ENCODE measurements around the gene MAP7D3.

MAP7D3 gene

GRCh38 chrX:136205882-136206380, 45.3 kb downstream of the MAP7D3 start:
- Mint-ChIP-seq H3K4me3 (no peak overlapping the region), H3K36me3 (ENCODE audit: low read depth) (peaks cover 2% of the 10 kb centered on the region), H3K9me3 (no peaks in the 10 kb centered on the region), H3K4me1 (ENCODE audit: low read depth) (peaks cover 27% of the 10 kb centered on the region), H3K27me3 (ENCODE audit: low read depth) (no peaks in the 10 kb centered on the region), H3K27ac (no peak overlapping the region)

- H3K4me1 Mint-ChIP-seq (ENCODE audit: low read depth): peaks cover 29% of the 10 kb centered on the region
- H3K36me3 Mint-ChIP-seq (ENCODE audit: low read depth): no peaks in the 10 kb centered on the region
- H3K27me3 Mint-ChIP-seq (ENCODE audit: low read depth): no peaks in the 10 kb centered on the region
- H3K4me3 Mint-ChIP-seq: peak overlapping the region; percentile 13
- H3K27ac Mint-ChIP-seq: peak overlapping the region; percentile 81
- no peaks in the 10 kb centered on the region for H3K9me3 Mint-ChIP-seq
Observed at GRCh38 chrX:136204571-136204970, 46.6 kb downstream of the MAP7D3 start.

GRCh38 chrX:136203951-136204350, 47.2 kb downstream of the MAP7D3 start:
- Mint-ChIP-seq H3K4me3 (no peak overlapping the region), H3K4me1 (ENCODE audit: low read depth) (peaks cover 28% of the 10 kb centered on the region), H3K27me3 (ENCODE audit: low read depth) (no peaks in the 10 kb centered on the region), H3K9me3 (no peaks in the 10 kb centered on the region), H3K27ac (peak overlapping the region; percentile 76), H3K36me3 (ENCODE audit: low read depth) (no peaks in the 10 kb centered on the region)

GRCh38 chrX:136203438-136203837, 47.8 kb downstream of the MAP7D3 start:
- H3K9me3 Mint-ChIP-seq: no peaks in the 10 kb centered on the region
- peak overlapping the region; percentile 76 for H3K27ac Mint-ChIP-seq
- no peak overlapping the region for H3K4me3 Mint-ChIP-seq
- peaks cover 28% of the 10 kb centered on the region for H3K4me1 Mint-ChIP-seq (ENCODE audit: low read depth)
- H3K27me3 Mint-ChIP-seq (ENCODE audit: low read depth): no peaks in the 10 kb centered on the region
- H3K36me3 Mint-ChIP-seq (ENCODE audit: low read depth): peaks cover 3% of the 10 kb centered on the region

- H3K4me3 Mint-ChIP-seq: no peak overlapping the region
- no peaks in the 10 kb centered on the region for H3K9me3 Mint-ChIP-seq
- no peak overlapping the region for H3K27ac Mint-ChIP-seq
Observed at GRCh38 chrX:136202889-136203288, 48.3 kb downstream of the MAP7D3 start.

GRCh38 chrX:136201601-136202000, 49.6 kb downstream of the MAP7D3 start:
- Mint-ChIP-seq H3K4me1 (ENCODE audit: low read depth) (peaks cover 29% of the 10 kb centered on the region), H3K36me3 (ENCODE audit: low read depth) (peaks cover 3% of the 10 kb centered on the region), H3K4me3 (no peak overlapping the region), H3K27ac (no peak overlapping the region), H3K9me3 (no peaks in the 10 kb centered on the region), H3K27me3 (ENCODE audit: low read depth) (no peaks in the 10 kb centered on the region)

More at GRCh38 chrX:136202889-136203288, 48.3 kb downstream of the MAP7D3 start:
- Mint-ChIP-seq H3K4me1 (ENCODE audit: low read depth) (peaks cover 28% of the 10 kb centered on the region), H3K36me3 (ENCODE audit: low read depth) (peaks cover 3% of the 10 kb centered on the region), H3K27me3 (ENCODE audit: low read depth) (no peaks in the 10 kb centered on the region)

- Mint-ChIP-seq H3K9me3 (no peaks in the 10 kb centered on the region), H3K4me3 (no peak overlapping the region), H3K27ac (no peak overlapping the region), H3K27me3 (ENCODE audit: low read depth) (no peaks in the 10 kb centered on the region), H3K36me3 (ENCODE audit: low read depth) (peaks cover 3% of the 10 kb centered on the region), H3K4me1 (ENCODE audit: low read depth) (peaks cover 35% of the 10 kb centered on the region)
Observed at GRCh38 chrX:136200466-136200865, 50.7 kb downstream of the MAP7D3 start.

- Mint-ChIP-seq H3K4me1 (ENCODE audit: low read depth) (peaks cover 29% of the 10 kb centered on the region), H3K27me3 (ENCODE audit: low read depth) (no peaks in the 10 kb centered on the region), H3K27ac (no peak overlapping the region), H3K36me3 (ENCODE audit: low read depth) (peaks cover 3% of the 10 kb centered on the region), H3K9me3 (no peaks in the 10 kb centered on the region), H3K4me3 (no peak overlapping the region)
Observed at GRCh38 chrX:136199365-136199764, 51.8 kb downstream of the MAP7D3 start.

- H3K4me3 Mint-ChIP-seq: no peak overlapping the region
- no peaks in the 10 kb centered on the region for H3K27me3 Mint-ChIP-seq (ENCODE audit: low read depth)
- peaks cover 29% of the 10 kb centered on the region for H3K4me1 Mint-ChIP-seq (ENCODE audit: low read depth)
- peaks cover 4% of the 10 kb centered on the region for H3K36me3 Mint-ChIP-seq (ENCODE audit: low read depth)
- H3K27ac Mint-ChIP-seq: no peak overlapping the region
- no peaks in the 10 kb centered on the region for H3K9me3 Mint-ChIP-seq
Observed at GRCh38 chrX:136198678-136199243, 52.4 kb downstream of the MAP7D3 start.

- Mint-ChIP-seq H3K36me3 (ENCODE audit: low read depth) (peaks cover 8% of the 10 kb centered on the region), H3K9me3 (no peaks in the 10 kb centered on the region), H3K4me3 (no peak overlapping the region), H3K27me3 (ENCODE audit: low read depth) (no peaks in the 10 kb centered on the region), H3K4me1 (ENCODE audit: low read depth) (peaks cover 27% of the 10 kb centered on the region), H3K27ac (no peak overlapping the region)
Observed at GRCh38 chrX:136198010-136198409, 53.2 kb downstream of the MAP7D3 start.

- Mint-ChIP-seq H3K27me3 (ENCODE audit: low read depth) (no peaks in the 10 kb centered on the region), H3K36me3 (ENCODE audit: low read depth) (peaks cover 8% of the 10 kb centered on the region), H3K9me3 (no peaks in the 10 kb centered on the region), H3K4me1 (ENCODE audit: low read depth) (peaks cover 34% of the 10 kb centered on the region), H3K4me3 (no peak overlapping the region), H3K27ac (no peak overlapping the region)
Observed at GRCh38 chrX:136196691-136197155, 54.5 kb downstream of the MAP7D3 start.

GRCh38 chrX:136195247-136195646, 56.0 kb downstream of the MAP7D3 start:
- Mint-ChIP-seq H3K4me3 (no peak overlapping the region), H3K9me3 (no peaks in the 10 kb centered on the region), H3K36me3 (ENCODE audit: low read depth) (peaks cover 13% of the 10 kb centered on the region), H3K27ac (no peak overlapping the region), H3K27me3 (ENCODE audit: low read depth) (no peaks in the 10 kb centered on the region), H3K4me1 (ENCODE audit: low read depth) (peaks cover 40% of the 10 kb centered on the region)

GRCh38 chrX:136194536-136194935, 56.7 kb downstream of the MAP7D3 start:
- H3K36me3 Mint-ChIP-seq (ENCODE audit: low read depth): peaks cover 13% of the 10 kb centered on the region
- H3K27me3 Mint-ChIP-seq (ENCODE audit: low read depth): no peaks in the 10 kb centered on the region
- no peak overlapping the region for H3K4me3 Mint-ChIP-seq
- peaks cover 40% of the 10 kb centered on the region for H3K4me1 Mint-ChIP-seq (ENCODE audit: low read depth)
- H3K9me3 Mint-ChIP-seq: no peaks in the 10 kb centered on the region
- H3K27ac Mint-ChIP-seq: peak overlapping the region; percentile 89

- H3K4me1 Mint-ChIP-seq (ENCODE audit: low read depth): peaks cover 40% of the 10 kb centered on the region
- H3K9me3 Mint-ChIP-seq: no peaks in the 10 kb centered on the region
- H3K4me3 Mint-ChIP-seq: peak overlapping the region; percentile 88
- no peaks in the 10 kb centered on the region for H3K27me3 Mint-ChIP-seq (ENCODE audit: low read depth)
- peak overlapping the region; percentile 89 for H3K27ac Mint-ChIP-seq
- peaks cover 12% of the 10 kb centered on the region for H3K36me3 Mint-ChIP-seq (ENCODE audit: low read depth)
Observed at GRCh38 chrX:136193771-136194170, 57.4 kb downstream of the MAP7D3 start.

GRCh38 chrX:136192839-136193414, 58.3 kb downstream of the MAP7D3 start:
- peaks cover 40% of the 10 kb centered on the region for H3K4me1 Mint-ChIP-seq (ENCODE audit: low read depth)
- peaks cover 10% of the 10 kb centered on the region for H3K36me3 Mint-ChIP-seq (ENCODE audit: low read depth)
- H3K4me3 Mint-ChIP-seq: peak overlapping the region; percentile 88
- H3K27ac Mint-ChIP-seq: peak overlapping the region; percentile 89
- H3K27me3 Mint-ChIP-seq (ENCODE audit: low read depth): no peaks in the 10 kb centered on the region
- H3K9me3 Mint-ChIP-seq: no peaks in the 10 kb centered on the region

All from T-helper 1 cell treated with Interleukin-12 subunit alpha and Interleukin-12 subunit beta and Interleukin-4 antibody, amounts not matched to agents 30 μg/mL and 1 μg/mL, for 36 hours (primary cell).